Transverse colon (tissue), 4 donors: Measurements from ENCODE around the gene TRIM22.
"Not testable (repeated sequence)": the region's sequence is repeated elsewhere in the genome, so short reads cannot be mapped to it uniquely, and the experiment has no call there.

Experiments used
- POLR2A ChIP-seq: fragments of 450-650 bp; IDR thresholded peaks from one replicate; pipeline ENCODE4 v1.6.1; 2016; ENCODE audit warnings: antibody characterized with exemption, mild to moderate bottlenecking, moderate library complexity
- POLR2AphosphoS5 ChIP-seq, 3 donors: sonication (generic); formaldehyde crosslinking; IDR thresholded peaks; one replicate each; pipeline ENCODE4 v1.6.1; 2016; ENCODE audit warnings: antibody characterized with exemption in 3 of 3
- TF ChIP-seq, protein P1 (sequence below), 5 experiments: fragments of 200-600 bp in 3 of 5; fragments of 450-650 bp in 2 of 5; sonication (generic) in 3 of 5; IDR thresholded peaks; 1 replicate in 2 of 5; 2 replicates in 3 of 5; pipeline ENCODE4 v1.5.1; 2016 to 2017; ENCODE audit warnings: antibody characterized with exemption in 5 of 5, inconsistent platforms in 3 of 5, mild to moderate bottlenecking in 2 of 5, moderate library complexity in 1 of 5

DNA sequence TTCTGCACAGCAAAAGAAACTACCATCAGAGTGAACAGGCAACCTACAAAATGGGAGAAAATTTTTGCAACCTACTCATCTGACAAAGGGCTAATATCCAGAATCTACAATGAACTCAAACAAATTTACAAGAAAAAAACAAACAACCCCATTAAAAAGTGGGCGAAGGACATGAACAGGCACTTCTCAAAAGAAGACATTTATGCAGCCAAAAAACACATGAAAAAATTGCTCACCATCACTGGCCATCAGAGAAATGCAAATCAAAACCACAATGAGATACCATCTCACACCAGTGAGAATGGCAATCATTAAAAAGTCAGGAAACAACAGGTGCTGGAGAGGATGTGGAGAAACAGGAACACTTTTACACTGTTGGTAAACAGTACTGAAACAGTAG is 26.9 kb downstream of the TRIM22 start:
- not testable (repeated sequence) for TF ChIP-seq POLR2AphosphoS5 (IDR thresholded peaks at IDR 0.05); POLR2A
- TF ChIP-seq, protein P1, sequence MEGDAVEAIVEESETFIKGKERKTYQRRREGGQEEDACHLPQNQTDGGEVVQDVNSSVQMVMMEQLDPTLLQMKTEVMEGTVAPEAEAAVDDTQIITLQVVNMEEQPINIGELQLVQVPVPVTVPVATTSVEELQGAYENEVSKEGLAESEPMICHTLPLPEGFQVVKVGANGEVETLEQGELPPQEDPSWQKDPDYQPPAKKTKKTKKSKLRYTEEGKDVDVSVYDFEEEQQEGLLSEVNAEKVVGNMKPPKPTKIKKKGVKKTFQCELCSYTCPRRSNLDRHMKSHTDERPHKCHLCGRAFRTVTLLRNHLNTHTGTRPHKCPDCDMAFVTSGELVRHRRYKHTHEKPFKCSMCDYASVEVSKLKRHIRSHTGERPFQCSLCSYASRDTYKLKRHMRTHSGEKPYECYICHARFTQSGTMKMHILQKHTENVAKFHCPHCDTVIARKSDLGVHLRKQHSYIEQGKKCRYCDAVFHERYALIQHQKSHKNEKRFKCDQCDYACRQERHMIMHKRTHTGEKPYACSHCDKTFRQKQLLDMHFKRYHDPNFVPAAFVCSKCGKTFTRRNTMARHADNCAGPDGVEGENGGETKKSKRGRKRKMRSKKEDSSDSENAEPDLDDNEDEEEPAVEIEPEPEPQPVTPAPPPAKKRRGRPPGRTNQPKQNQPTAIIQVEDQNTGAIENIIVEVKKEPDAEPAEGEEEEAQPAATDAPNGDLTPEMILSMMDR (IDR thresholded peaks at IDR 0.05) = not testable (repeated sequence)
